Neural crest cell (in vitro differentiated cells): Measurements from ENCODE around the gene GPR158. TPM values are rescaled to one million over a fixed set of nuclear protein-coding genes. Genes with fewer than 3 reads are reported as not detected.
"Not testable (repeated sequence)": the region's sequence is repeated elsewhere in the genome, so short reads cannot be mapped to it uniquely, and the experiment has no call there.

Experiments used
- DNase-seq: peaks from one replicate; pipeline ENCODE4 v3.0.0; 2021; ENCODE audit warnings: low read depth, mixed read lengths, low spot score
- H3K27ac Mint-ChIP-seq: one replicate; pipeline ENCODE4 v1.8.0; 2021; ENCODE audit warnings: mild to moderate bottlenecking, mixed read lengths; ENCODE audit not compliant: unreplicated experiment
- H3K27me3 Mint-ChIP-seq: 2 replicates; pipeline ENCODE4 v1.8.0; 2021; ENCODE audit warnings: low read depth, mild to moderate bottlenecking, mixed read lengths
- H3K36me3 Mint-ChIP-seq: 2 replicates; pipeline ENCODE4 v1.8.0; 2021; ENCODE audit warnings: low read depth, mild to moderate bottlenecking, mixed read lengths
- H3K4me1 Mint-ChIP-seq: 2 replicates; pipeline ENCODE4 v1.8.0; 2021; ENCODE audit warnings: mixed read lengths
- H3K4me3 Mint-ChIP-seq: one replicate; pipeline ENCODE4 v1.8.0; 2021; ENCODE audit warnings: mild to moderate bottlenecking, mixed read lengths
- H3K9me3 Mint-ChIP-seq: 2 replicates; pipeline ENCODE4 v1.8.0; 2021; ENCODE audit warnings: mixed read lengths
- total RNA-seq: library from RNA; stranded (reverse); gene quantifications from 2 replicates; pipeline ENCODE4 v1.2.1, GENCODE V29; 2021
- TF ChIP-seq, protein P1 (sequence below): fragments of 200-600 bp; sonication (generic); conservative IDR thresholded peaks from 2 replicates; pipeline ENCODE4 v1.5.0; 2021; ENCODE audit warnings: antibody characterized with exemption, mild to moderate bottlenecking

The GPR158 gene
- total RNA-seq, 1 donor from 2014 or later, result 0.26 TPM

DNA sequence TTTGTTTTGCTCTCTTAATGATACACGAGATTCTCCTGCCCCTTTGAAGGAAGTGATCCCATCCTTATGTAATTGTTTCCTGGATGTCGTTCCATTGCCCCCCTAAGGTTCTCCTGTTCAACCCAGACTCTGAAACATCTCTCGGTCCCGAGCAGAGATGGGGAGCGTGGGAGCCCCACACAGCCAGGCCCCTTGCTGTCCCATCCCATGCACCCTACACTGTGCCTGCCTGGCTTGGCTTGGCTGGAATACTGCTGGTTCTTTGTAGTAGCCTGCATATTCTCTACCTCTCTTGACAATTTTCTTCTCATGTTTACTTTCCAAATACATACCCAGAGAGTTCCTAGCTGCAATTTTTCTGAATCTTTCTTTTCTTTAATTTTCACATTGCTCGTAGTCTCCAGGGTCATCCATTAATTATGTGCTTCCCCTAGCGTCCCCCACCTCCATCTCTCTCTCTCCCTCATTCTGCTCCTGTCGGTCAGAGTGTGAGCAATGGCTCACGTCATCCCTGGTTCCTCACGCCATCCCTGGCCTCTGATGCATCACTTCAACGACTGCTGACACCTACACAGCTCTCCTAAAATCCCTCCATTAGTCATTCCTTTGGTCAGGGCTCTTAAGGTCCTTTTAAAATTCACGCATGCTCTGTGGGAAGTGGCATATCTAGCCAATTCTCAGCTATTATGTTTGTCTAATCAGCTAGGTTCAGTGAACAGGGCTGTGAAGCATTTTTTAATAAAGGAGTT lies 32.5 kb upstream of the GPR158 start:
- no peak overlapping the region for H3K27ac Mint-ChIP-seq
- no peaks in the 10 kb centered on the region for H3K4me1 Mint-ChIP-seq
- no peak for DNase-seq
- peaks cover 5% of the 10 kb centered on the region for H3K9me3 Mint-ChIP-seq
- TF ChIP-seq, protein P1, sequence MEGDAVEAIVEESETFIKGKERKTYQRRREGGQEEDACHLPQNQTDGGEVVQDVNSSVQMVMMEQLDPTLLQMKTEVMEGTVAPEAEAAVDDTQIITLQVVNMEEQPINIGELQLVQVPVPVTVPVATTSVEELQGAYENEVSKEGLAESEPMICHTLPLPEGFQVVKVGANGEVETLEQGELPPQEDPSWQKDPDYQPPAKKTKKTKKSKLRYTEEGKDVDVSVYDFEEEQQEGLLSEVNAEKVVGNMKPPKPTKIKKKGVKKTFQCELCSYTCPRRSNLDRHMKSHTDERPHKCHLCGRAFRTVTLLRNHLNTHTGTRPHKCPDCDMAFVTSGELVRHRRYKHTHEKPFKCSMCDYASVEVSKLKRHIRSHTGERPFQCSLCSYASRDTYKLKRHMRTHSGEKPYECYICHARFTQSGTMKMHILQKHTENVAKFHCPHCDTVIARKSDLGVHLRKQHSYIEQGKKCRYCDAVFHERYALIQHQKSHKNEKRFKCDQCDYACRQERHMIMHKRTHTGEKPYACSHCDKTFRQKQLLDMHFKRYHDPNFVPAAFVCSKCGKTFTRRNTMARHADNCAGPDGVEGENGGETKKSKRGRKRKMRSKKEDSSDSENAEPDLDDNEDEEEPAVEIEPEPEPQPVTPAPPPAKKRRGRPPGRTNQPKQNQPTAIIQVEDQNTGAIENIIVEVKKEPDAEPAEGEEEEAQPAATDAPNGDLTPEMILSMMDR, result no peak
- peaks cover 4% of the 10 kb centered on the region for H3K27me3 Mint-ChIP-seq
- no peaks in the 10 kb centered on the region for H3K36me3 Mint-ChIP-seq
- H3K4me3 Mint-ChIP-seq, result no peak overlapping the region

DNA sequence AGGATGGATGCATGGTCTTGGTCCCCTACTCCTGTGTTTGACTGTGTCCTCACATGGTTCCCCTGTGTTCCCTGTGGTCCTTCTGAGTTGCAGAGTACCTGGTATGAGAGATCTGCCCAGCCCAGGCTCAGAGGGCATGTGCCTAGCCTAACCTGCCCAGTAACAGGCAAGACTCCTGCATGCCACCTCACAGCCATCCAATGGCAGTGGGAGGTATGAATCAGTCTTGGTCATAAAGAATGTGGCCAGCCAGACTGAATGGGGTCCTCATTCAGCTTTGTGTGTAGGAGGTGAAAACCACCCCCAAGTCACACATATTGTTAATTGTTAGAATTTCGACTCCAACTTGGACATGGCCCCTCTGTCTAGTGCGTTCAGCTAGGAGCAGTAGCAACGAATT lies 17.2 kb upstream of the GPR158 start:
- no peak for DNase-seq
- Mint-ChIP-seq H3K27ac (no peak overlapping the region), H3K4me1 (no peaks in the 10 kb centered on the region), H3K9me3 (peaks cover 7% of the 10 kb centered on the region), H3K4me3 (no peak overlapping the region), H3K36me3 (no peaks in the 10 kb centered on the region), H3K27me3 (peaks cover 3% of the 10 kb centered on the region)
- TF ChIP-seq, protein P1, result no peak

DNA sequence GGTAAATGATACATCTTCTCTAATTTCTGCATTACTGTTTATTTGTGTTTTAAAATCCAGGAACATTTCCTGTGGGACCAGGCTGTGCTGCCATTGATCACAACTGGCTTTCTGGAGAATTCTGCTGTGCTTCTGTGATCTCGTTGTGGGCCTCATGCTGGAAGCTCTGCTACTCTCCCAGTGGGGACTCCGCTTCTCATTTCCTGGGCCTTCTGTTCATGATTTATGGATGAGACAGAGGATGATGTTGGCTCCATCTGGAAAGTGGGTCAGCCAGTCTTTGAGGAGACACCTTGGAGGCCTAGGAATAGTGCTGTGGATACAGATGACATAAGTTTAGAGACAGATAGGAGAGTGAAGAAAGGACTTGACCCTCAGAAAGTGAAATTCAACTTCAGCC lies 15.2 kb upstream of the GPR158 start:
- DNase-seq, result no peak
- H3K4me3 Mint-ChIP-seq, result no peak overlapping the region
- no peaks in the 10 kb centered on the region for H3K4me1 Mint-ChIP-seq
- H3K36me3 Mint-ChIP-seq, result no peaks in the 10 kb centered on the region
- TF ChIP-seq, protein P1, result no peak
- peaks cover 7% of the 10 kb centered on the region for H3K9me3 Mint-ChIP-seq
- H3K27ac Mint-ChIP-seq, result no peak overlapping the region
- no peaks in the 10 kb centered on the region for H3K27me3 Mint-ChIP-seq

DNA sequence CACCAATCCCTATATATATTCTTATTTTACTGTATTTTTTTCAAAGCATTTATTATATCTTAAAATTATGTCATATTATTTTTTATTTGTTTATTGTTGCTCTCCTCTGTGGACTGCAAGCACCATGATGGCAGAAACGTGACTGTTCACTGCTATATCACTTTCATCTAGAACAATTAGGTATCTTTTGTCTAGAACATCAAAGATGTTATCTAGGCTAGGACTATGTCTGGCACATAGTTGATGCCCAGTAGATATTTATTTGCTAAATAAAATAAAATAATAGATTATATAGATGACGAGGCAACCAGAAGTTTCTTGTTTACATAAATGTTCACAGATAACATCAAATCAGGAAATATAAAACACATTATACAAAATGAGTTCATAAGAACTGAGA lies 12.4 kb upstream of the GPR158 start:
- Mint-ChIP-seq H3K36me3 (no peaks in the 10 kb centered on the region), H3K9me3 (peaks cover 7% of the 10 kb centered on the region), H3K27me3 (peaks cover 10% of the 10 kb centered on the region), H3K4me1 (no peaks in the 10 kb centered on the region), H3K27ac (no peak overlapping the region), H3K4me3 (no peak overlapping the region)
- TF ChIP-seq, protein P1, result no peak
- no peak for DNase-seq

DNA sequence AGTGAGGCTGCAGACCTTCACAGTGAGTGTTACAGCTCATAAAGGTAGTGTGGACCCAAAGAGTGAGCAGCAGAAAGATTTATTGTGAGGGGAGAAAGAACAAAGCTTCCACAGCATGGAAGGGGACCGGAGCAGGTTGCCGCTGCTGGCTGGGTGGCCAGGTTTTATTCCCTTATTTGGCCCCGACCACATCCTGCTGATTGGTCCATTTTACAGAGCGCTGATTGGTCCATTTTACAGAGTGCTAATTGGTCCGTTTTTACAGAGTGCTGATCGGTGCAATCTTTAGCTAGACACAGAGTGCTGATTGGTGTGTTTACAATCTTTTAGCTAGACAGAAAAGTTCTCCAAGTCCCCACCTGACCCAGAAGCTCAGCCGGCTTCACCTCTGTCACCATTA lies 11.3 kb upstream of the GPR158 start:
- DNase-seq, H3K4me1 Mint-ChIP-seq, H3K27ac Mint-ChIP-seq, H3K4me3 Mint-ChIP-seq, H3K36me3 Mint-ChIP-seq, H3K9me3 Mint-ChIP-seq: not testable (repeated sequence)
- peaks cover 18% of the 10 kb centered on the region for H3K27me3 Mint-ChIP-seq

DNA sequence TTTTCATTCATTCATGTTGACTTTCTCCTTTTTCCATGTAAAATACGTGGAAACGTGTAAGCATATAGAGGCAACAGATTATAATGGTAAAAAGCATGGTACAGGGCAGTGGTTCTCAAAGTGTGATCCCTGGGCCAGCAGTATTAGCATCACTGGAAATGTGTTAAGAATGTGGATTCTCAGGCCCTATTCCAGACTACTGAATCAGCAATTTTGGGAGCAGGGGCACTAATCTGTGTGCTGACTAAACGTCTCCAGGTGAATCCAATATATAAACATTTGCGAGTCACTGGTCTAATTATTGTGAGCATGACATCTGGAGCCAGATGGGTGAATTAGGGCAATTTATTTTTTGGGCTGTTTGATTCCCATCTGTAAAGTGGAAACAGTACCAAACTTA lies 5.1 kb upstream of the GPR158 start:
- H3K4me3 Mint-ChIP-seq, result no peak overlapping the region
- DNase-seq, result no peak
- no peak overlapping the region for H3K27ac Mint-ChIP-seq
- H3K27me3 Mint-ChIP-seq, result peaks cover 69% of the 10 kb centered on the region
- TF ChIP-seq, protein P1, result no peak
- H3K9me3 Mint-ChIP-seq, result no peaks in the 10 kb centered on the region
- no peaks in the 10 kb centered on the region for H3K36me3 Mint-ChIP-seq
- no peaks in the 10 kb centered on the region for H3K4me1 Mint-ChIP-seq
